ENCODE results near the gene PISD. TPM values are rescaled to one million over a fixed set of nuclear protein-coding genes. Genes with fewer than 3 reads are reported as not detected.

The PISD gene
- total and polyA plus RNA-seq, 10 donors = 27.6 to 108 (median 65.0) TPM

- Histone ChIP-seq H3K27me3 (replicated peaks in 1 of 7) (no peaks in the 10 kb centered on the region), H3K4me1 (peaks cover 0 to 23% (median 0%) of the 10 kb centered on the region in 6 donors), H3K27ac (peak overlapping the region in 3 of 8 donors; percentile 42 to 49 (median 47)), H3K4me3 (no peak overlapping the region), H3K36me3 (peaks cover 0 to 100% (median 67%) of the 10 kb centered on the region in 6 donors), H3K9me3 (no peaks in the 10 kb centered on the region)
- intact Hi-C loops (cut with DNase I; ENCODE audit: low total_unique reads) = no loop called here
- 86 to 100% (median 92%) methylated on average over 1 of the region's 1 CpG for WGBS, 5 donors
- TF ChIP-seq POLR2A (IDR thresholded peaks at IDR 0.05) (no peak), CTCF (IDR thresholded peaks at IDR 0.05 in 8 of 11, conservative IDR thresholded peaks at IDR 0.05 in 3 of 11) (peak in 1 of 11 experiments; percentile 18)
- DNase-seq = no peak
Measured at GRCh38 chr22:31692186-31692886, 30.3 kb upstream of the PISD start.

- Histone ChIP-seq H3K36me3 (peaks cover 0 to 100% (median 70%) of the 10 kb centered on the region in 6 donors), H3K9me3 (no peaks in the 10 kb centered on the region), H3K27ac (no peak overlapping the region), H3K4me3 (no peak overlapping the region), H3K4me1 (peaks cover 0 to 23% (median 0%) of the 10 kb centered on the region in 6 donors), H3K27me3 (replicated peaks in 1 of 7) (no peaks in the 10 kb centered on the region)
- WGBS, 5 donors = 94 to 99% (median 96%) methylated on average over 3 of the region's 3 CpGs
- intact Hi-C loops (cut with DNase I; ENCODE audit: low total_unique reads) = no loop called here
- TF ChIP-seq POLR2AphosphoS5 (IDR thresholded peaks at IDR 0.05) (no peak), POLR2A (IDR thresholded peaks at IDR 0.05) (no peak), CTCF (IDR thresholded peaks at IDR 0.05 in 8 of 11, conservative IDR thresholded peaks at IDR 0.05 in 3 of 11) (no peak)
- DNase-seq = no peak
Measured at GRCh38 chr22:31691408-31691807, 29.4 kb upstream of the PISD start.

GRCh38 chr22:31683181-31684105, 21.4 kb upstream of the PISD start:
- no peaks in the 10 kb centered on the region for H3K9me3 ChIP-seq
- intact Hi-C loops (cut with DNase I; ENCODE audit: low total_unique reads) = no loop called here
- DNase-seq = no peak
- no peak overlapping the region for H3K27ac ChIP-seq
- H3K27me3 ChIP-seq (replicated peaks in 1 of 7) = no peaks in the 10 kb centered on the region
- peaks cover 0 to 9% (median 4%) of the 10 kb centered on the region in 6 donors for H3K4me1 ChIP-seq
- 87 to 95% (median 89%) methylated on average over 13 of the region's 13 CpGs for WGBS, 5 donors
- H3K36me3 ChIP-seq = peaks cover 0 to 60% (median 54%) of the 10 kb centered on the region in 6 donors
- TF ChIP-seq POLR2A (IDR thresholded peaks at IDR 0.05) (no peak), POLR2AphosphoS5 (IDR thresholded peaks at IDR 0.05) (no peak), CTCF (IDR thresholded peaks at IDR 0.05 in 8 of 11, conservative IDR thresholded peaks at IDR 0.05 in 3 of 11) (no peak)
- H3K4me3 ChIP-seq = no peak overlapping the region

- Histone ChIP-seq H3K9me3 (no peaks in the 10 kb centered on the region), H3K36me3 (peaks cover 0 to 53% (median 47%) of the 10 kb centered on the region in 6 donors), H3K27me3 (replicated peaks in 1 of 7) (no peaks in the 10 kb centered on the region), H3K4me3 (no peak overlapping the region), H3K4me1 (peaks cover 0 to 9% (median 4%) of the 10 kb centered on the region in 6 donors), H3K27ac (no peak overlapping the region)
- no peak for TF ChIP-seq CTCF (IDR thresholded peaks at IDR 0.05 in 8 of 11, conservative IDR thresholded peaks at IDR 0.05 in 3 of 11)
- no peak for TF ChIP-seq POLR2AphosphoS5 (IDR thresholded peaks at IDR 0.05)
- TF ChIP-seq POLR2A (IDR thresholded peaks at IDR 0.05) = no peak
- WGBS, 5 donors = 84 to 94% (median 90%) methylated on average over 7 of the region's 7 CpGs
- no peak for DNase-seq
- intact Hi-C loops (cut with DNase I; ENCODE audit: low total_unique reads) = no loop called here
Measured at GRCh38 chr22:31682751-31683150, 20.7 kb upstream of the PISD start.
